Glutamatergic neuron (in vitro differentiated cells): ENCODE data around the gene TSNAXIP1. TPM values are rescaled to one million over a fixed set of nuclear protein-coding genes. Genes with fewer than 3 reads are reported as not detected.

Source experiments
- DNase-seq: peaks from one replicate; pipeline ENCODE4 v3.0.0; 2022
- H3K27ac Mint-ChIP-seq: one replicate; pipeline ENCODE4 v1.8.0; 2020; ENCODE audit warnings: mild to moderate bottlenecking, mixed read lengths, inconsistent platforms; ENCODE audit not compliant: unreplicated experiment
- H3K27me3 Mint-ChIP-seq: one replicate; pipeline ENCODE4 v1.8.0; 2020; ENCODE audit warnings: mild to moderate bottlenecking, moderate library complexity, mixed read lengths, inconsistent platforms; ENCODE audit not compliant: unreplicated experiment
- H3K36me3 Mint-ChIP-seq: one replicate; pipeline ENCODE4 v1.8.0; 2020; ENCODE audit warnings: mild to moderate bottlenecking, mixed read lengths, inconsistent platforms; ENCODE audit not compliant: unreplicated experiment
- H3K4me1 Mint-ChIP-seq: one replicate; pipeline ENCODE4 v1.8.0; 2020; ENCODE audit warnings: mild to moderate bottlenecking, low read depth, mixed read lengths, inconsistent platforms; ENCODE audit not compliant: unreplicated experiment
- H3K4me3 Mint-ChIP-seq: one replicate; pipeline ENCODE4 v1.8.0; 2020; ENCODE audit warnings: mild to moderate bottlenecking, mixed read lengths, inconsistent platforms; ENCODE audit not compliant: unreplicated experiment
- H3K9me3 Mint-ChIP-seq: one replicate; pipeline ENCODE4 v1.8.0; 2020; ENCODE audit warnings: mild to moderate bottlenecking, moderate library complexity, mixed read lengths, inconsistent platforms; ENCODE audit not compliant: unreplicated experiment
- CTCF ChIP-seq: fragments of 200-600 bp; sonication (generic); IDR thresholded peaks from one replicate; pipeline ENCODE4 v1.5.0; 2021; ENCODE audit not compliant: partially characterized antibody, unreplicated experiment
- total RNA-seq: library from RNA; stranded (reverse); fragmentation: NEBNext Ultra II Directional; extraction: Animal tissue kit (Norgen Biotek cat#: 25700); gene quantifications from one replicate; pipeline ENCODE4 v1.2.1, GENCODE V29; 2021; ENCODE audit not compliant: unreplicated experiment

TSNAXIP1 gene
- total RNA-seq, 1 donor from 2014 or later: 3.4 TPM

GRCh38 chr16:67841816-67842508 lies 35.3 kb downstream of the TSNAXIP1 start, which contains the start of gene THAP11:
Gene THAP11 (plus strand): TSS chr16:67842320. CDS start chr16:67842555, 235 bp downstream.
- peaks cover 5% of the 10 kb centered on the region for H3K27me3 Mint-ChIP-seq
- peak within 1 kb of the TSS; percentile 95 for H3K27ac Mint-ChIP-seq
- H3K9me3 Mint-ChIP-seq: peaks cover 11% of the 10 kb centered on the region
- H3K4me1 Mint-ChIP-seq: peaks cover 26% of the 10 kb centered on the region
- H3K36me3 Mint-ChIP-seq: no peaks in the 10 kb centered on the region
- H3K4me3 Mint-ChIP-seq: peak within 1 kb of the TSS; percentile 97
- DNase-seq: peak; percentile 95
- peak; percentile 89 for TF ChIP-seq CTCF

GRCh38 chr16:67842509-67843342 lies 36.0 kb downstream of the TSNAXIP1 start:
- peak; percentile 25 for TF ChIP-seq CTCF
- peaks cover 5% of the 10 kb centered on the region for H3K27me3 Mint-ChIP-seq
- H3K9me3 Mint-ChIP-seq: peaks cover 13% of the 10 kb centered on the region
- H3K4me1 Mint-ChIP-seq: peaks cover 26% of the 10 kb centered on the region
- peak overlapping the region; percentile 97 for H3K4me3 Mint-ChIP-seq
- DNase-seq: peak; percentile 79
- no peaks in the 10 kb centered on the region for H3K36me3 Mint-ChIP-seq
- H3K27ac Mint-ChIP-seq: peak overlapping the region; percentile 95

- Mint-ChIP-seq H3K27ac (peak overlapping the region; percentile 95), H3K9me3 (peaks cover 15% of the 10 kb centered on the region), H3K4me3 (peak overlapping the region; percentile 97), H3K27me3 (peaks cover 3% of the 10 kb centered on the region), H3K36me3 (no peaks in the 10 kb centered on the region), H3K4me1 (peaks cover 30% of the 10 kb centered on the region)
- no peak for DNase-seq
- TF ChIP-seq CTCF: no peak
Measured at GRCh38 chr16:67843343-67843765, 36.7 kb downstream of the TSNAXIP1 start.

- Mint-ChIP-seq H3K27me3 (peaks cover 3% of the 10 kb centered on the region), H3K9me3 (peaks cover 15% of the 10 kb centered on the region), H3K4me1 (peaks cover 32% of the 10 kb centered on the region), H3K4me3 (peak overlapping the region; percentile 97), H3K27ac (peak overlapping the region; percentile 48), H3K36me3 (no peaks in the 10 kb centered on the region)
- no peak for DNase-seq
- TF ChIP-seq CTCF: no peak
Measured at GRCh38 chr16:67844497-67844896, 37.8 kb downstream of the TSNAXIP1 start.
